ENCODE results near the gene MARCHF3.

The MARCHF3 gene

GRCh38 chr5:126981701-126982100 is 48.7 kb downstream of the MARCHF3 start:
- no peak for DNase-seq

GRCh38 chr5:126981222-126981621 is 49.1 kb downstream of the MARCHF3 start:
- DNase-seq: no peak

DNA sequence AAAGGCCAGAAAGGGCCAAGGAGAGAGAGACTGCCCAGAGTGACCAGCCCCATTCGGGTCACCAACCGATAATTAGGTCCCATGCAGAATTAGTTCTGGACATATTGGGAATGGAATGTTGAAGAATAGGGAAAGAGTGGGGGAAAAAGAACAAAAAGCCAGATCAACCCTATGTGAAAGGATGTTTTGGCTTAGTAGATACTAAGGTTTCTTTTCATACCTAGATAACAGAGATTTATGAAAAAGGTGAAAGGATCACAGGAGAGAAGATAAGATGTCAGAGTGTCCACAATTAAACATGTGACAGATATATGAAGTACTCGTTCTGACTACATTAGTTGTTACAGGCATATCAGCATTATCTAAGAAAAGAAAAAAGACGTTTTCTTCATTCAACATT is 52.1 kb downstream of the MARCHF3 start:
- no peak for DNase-seq

DNA sequence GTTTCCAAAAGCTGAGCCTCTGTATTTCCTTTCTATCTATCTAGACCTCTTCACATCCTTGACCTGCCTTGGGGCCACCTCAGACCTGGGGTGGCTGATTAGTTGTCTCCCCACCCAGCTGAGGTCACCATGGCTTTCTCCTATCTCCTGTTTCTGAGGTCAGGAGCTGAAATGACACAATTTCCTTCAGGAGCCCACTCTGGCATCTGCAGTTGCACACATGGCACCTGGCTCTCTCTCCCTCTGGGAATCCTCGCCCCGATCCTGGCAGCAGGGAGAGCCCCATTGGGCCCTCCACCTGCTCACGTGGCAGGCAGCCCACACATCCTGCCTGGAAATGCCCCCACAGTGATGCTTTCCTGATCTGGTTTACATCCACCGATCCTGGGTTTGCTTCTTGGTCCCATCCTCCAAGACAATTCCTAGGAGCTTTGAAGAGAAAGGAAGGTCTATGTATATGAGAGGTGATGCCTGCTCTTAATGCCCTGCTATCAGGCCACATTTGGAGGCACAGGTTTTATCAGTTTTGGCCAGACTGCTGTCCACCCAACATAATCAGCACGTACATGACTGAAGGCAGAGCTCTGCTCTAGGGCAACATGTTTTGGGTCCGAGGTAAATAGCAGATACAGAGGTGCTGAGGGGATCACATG is 53.7 kb downstream of the MARCHF3 start:
- DNase-seq: no peak

DNA sequence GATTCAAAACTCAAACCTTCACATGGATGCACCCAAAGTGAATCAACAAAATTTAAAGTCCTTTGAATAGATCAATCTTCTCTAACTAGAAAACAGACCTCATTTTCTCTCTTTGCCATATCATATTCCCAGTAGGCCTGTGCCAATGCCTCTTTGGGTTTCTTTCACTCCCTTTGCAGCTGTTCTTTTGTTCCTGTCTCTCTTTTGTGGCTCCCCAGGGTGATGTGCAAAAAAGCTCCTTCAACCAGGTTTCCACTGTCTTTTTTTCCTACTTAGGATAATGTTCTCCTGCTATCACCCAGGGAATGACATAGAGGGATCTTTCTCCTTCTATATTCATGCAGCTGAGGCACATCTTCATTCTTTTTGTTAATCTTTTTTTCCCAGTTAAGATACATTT is 54.6 kb downstream of the MARCHF3 start:
- DNase-seq: no peak

GRCh38 chr5:126973193-126973592 is 57.2 kb downstream of the MARCHF3 start:
- no peak for DNase-seq

GRCh38 chr5:126972062-126972895 is 58.1 kb downstream of the MARCHF3 start:
- DNase-seq: peak; percentile 45

- peak; percentile 30 for DNase-seq
Observed at GRCh38 chr5:126971455-126972031, 58.8 kb downstream of the MARCHF3 start.

DNA sequence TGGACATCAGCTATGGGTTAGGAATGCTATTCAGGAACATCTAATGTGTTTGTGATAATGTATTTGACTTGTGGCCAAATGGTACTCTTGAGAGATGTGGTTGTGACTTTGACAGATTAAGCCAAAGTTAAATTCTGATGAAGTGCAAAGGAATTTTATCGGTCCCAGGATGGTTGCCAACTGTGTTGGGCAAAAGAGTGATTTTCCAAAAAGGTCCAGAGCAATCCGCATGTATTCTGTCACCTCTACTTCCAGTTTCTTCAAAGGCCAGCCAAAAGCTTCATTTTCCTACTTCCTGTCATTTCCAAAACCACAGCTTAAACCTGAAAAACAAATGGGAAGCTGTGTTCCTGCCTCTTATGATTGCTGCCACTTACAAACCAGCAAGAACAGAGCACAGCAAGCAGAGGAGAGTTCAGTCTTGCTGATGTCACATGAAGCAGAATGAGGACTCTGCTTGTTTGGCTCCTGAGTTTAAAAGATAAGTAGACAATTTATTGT is 59.8 kb downstream of the MARCHF3 start:
- DNase-seq: no peak

DNA sequence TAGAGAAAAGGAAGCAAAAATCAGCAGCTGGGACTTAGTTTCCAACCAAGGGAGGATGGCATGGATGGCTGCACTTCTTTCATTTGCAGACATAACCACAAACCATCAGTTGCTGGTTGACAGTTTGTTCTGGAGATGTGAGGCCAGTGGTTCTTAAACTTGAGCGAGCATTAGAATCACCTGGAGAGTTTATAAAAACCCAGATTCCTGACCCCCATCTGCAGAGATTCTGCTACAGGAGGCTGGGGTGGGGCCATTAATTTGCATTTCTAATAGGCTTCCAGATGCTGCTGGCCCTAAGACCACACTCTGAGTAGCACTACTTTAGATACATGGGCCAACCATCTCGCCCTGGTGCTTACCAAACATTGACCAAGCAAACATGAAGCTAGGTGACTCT is 60.8 kb downstream of the MARCHF3 start:
- DNase-seq: no peak

DNA sequence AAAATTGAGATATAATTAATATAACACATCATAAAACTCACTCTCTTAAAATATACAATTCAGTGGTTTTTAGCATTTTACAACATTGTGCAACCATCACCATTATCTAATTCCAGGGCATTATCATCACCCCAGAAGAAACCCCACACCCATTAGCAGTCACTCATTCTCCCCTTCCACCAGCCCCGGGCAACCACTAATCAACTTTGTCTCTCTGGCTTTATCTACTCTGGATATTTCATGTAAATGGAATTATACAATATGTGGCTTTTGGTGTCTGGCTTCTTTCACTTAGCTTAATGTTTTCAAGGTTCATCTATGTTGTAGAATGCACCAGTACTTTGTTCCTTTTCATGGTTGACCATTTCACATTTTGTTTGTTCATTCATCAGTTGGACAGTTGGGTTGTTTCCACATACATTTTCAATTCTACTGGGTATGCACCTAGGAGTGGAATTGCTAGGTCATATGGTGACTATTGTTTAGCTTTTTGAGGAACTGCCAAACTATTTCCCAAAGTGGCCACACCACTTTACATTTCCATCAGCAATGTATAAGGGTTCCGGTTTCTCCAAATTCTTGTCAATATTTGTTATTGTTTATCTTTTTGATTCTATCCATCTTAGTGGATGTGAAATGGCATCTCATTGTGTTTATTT is 62.4 kb downstream of the MARCHF3 start:
- DNase-seq: no peak

DNA sequence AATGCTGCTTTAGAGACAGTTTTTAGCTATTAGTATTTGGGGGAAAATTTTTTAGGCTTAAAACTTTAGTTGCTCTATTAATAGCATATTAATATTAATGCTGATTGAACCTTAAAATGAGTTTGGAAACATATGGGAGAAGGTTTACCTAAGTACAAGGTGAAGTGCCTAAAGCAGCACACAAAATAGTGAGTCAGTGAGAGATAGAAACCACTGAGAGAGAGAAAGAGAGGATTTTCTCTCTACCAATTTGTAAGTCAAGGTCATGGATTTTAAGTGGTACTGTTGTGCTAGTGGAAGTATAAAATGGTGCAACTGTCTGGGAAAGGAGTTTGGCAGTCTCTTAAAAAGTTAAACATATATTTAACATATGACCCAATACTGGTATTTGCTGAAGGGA is 64.9 kb downstream of the MARCHF3 start:
- no peak for DNase-seq

- DNase-seq: peak; percentile 65
Observed at GRCh38 chr5:126965061-126965475, 65.3 kb downstream of the MARCHF3 start.

DNA sequence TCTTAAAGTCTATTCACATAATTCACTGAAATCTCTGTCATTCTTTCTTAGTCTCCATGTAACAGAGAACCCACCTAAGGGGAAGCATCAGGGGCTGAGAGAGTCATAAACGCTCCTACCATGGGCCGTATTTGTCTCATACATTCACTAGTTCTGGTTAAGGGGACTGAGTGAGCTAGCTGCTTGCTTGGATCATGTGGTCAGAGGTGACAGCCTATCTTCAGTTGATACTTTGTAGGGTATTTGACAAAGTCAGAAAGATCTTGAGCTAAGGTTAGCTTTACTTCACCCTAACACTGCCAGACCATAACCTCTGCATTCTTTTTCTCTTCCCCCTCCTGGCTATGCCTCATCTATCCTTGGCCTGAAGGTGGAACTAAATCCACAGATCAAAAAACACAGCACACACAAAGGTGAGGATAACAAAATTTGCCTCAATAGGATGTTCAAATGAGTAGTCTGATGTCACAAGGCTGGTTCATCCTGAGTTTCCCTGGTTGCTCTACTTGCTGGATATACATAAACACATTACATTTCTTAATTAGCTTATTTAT is 66.5 kb downstream of the MARCHF3 start:
- DNase-seq: no peak

GRCh38 chr5:126961702-126962101 is 68.7 kb downstream of the MARCHF3 start:
- no peak for DNase-seq

- no peak for DNase-seq
Observed at GRCh38 chr5:126961128-126961527, 69.2 kb downstream of the MARCHF3 start.

DNA sequence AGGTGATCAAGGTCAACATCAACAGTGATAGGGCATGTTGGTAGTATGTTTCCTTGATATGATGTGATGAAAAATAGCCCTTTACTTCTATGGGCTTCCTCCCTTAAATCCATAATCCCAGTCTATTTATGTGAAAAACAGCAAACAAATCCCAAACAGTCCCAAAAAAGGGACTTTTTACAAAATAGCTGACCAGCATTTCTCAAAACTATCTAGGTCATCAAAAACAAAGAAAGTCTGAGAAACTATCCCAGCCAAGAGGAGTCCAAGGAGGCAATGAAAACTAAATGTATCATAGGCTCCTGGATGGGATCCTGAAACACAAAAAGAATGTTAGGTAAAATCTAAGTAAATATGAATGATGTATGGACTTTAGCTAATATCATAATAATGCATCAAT is 71.2 kb downstream of the MARCHF3 start:
- no peak for DNase-seq

DNA sequence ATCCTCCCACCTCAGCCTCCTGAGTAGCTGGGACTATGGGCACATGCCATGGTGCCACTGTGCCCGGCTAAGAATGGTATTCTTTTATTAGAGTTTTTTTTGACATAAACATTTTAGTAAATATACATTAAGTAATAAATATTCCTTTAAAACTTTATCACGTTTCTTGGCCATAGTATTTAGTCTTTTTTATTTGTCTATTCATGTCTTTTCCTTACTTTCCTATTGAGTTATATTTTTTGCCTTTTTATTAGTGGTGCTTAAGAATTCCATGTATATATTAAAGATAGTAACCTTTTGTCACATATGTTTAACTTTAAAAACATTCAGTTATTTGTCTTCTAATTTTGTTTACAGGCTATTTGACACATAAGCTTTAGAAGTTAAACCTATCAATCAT is 73.4 kb downstream of the MARCHF3 start:
- DNase-seq: no peak

DNA sequence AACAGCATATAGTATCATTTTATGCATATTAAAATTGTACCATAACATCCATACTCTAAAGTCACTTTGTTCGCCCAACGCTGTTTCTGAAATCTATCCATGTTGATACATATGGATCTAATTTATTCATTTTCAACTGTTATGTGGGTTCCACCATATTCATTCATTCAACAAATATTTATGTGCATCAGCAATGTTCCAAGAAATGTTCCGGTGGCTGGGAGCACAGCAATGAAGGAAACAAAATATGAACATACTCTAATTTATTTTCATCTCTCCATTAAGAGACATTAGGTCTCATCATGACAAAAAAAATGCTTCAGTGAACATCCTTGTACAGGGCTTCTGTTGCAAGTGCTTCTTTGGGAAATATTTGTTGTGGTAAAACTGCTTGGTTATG is 75.4 kb downstream of the MARCHF3 start:
- DNase-seq: no peak

- no peak for DNase-seq
Observed at GRCh38 chr5:126953640-126954039, 76.7 kb downstream of the MARCHF3 start.

- no peak for DNase-seq
Observed at GRCh38 chr5:126949475-126949874, 80.9 kb downstream of the MARCHF3 start.

GRCh38 chr5:126948453-126948852 is 81.9 kb downstream of the MARCHF3 start:
- no peak for DNase-seq

GRCh38 chr5:126948011-126948355 is 82.4 kb downstream of the MARCHF3 start:
- DNase-seq: no peak
